ENCODE data around the gene PPP6R2.
A peak's percentile ranks its signal among the peaks of the same experiment; 100 is the strongest.
"Not testable (repeated sequence)": the region's sequence is repeated elsewhere in the genome, so short reads cannot be mapped to it uniquely, and the experiment has no call there.

The PPP6R2 gene

GRCh38 chr22:50343541-50343935 lies 411 bp downstream of the PPP6R2 start:
- DNase-seq (ENCODE audit: low read depth in 2 of 2): peak in 1 of 2 donors; percentile 25

- no peak for DNase-seq (ENCODE audit: low read depth in 2 of 2)
Observed at GRCh38 chr22:50346470-50346869, 3.3 kb downstream of the PPP6R2 start.

GRCh38 chr22:50347157-50347556 lies 4.0 kb downstream of the PPP6R2 start:
- DNase-seq (ENCODE audit: low read depth in 2 of 2): no peak

GRCh38 chr22:50348058-50348457 lies 4.9 kb downstream of the PPP6R2 start:
- no peak for DNase-seq (ENCODE audit: low read depth in 2 of 2)

- DNase-seq (ENCODE audit: low read depth in 2 of 2): no peak
Observed at GRCh38 chr22:50356186-50356585, 13.1 kb downstream of the PPP6R2 start.

GRCh38 chr22:50357222-50357621 lies 14.1 kb downstream of the PPP6R2 start:
- no peak for DNase-seq (ENCODE audit: low read depth in 2 of 2)

GRCh38 chr22:50357756-50358155 lies 14.6 kb downstream of the PPP6R2 start:
- no peak for DNase-seq (ENCODE audit: low read depth in 2 of 2)

- DNase-seq (ENCODE audit: low read depth in 2 of 2): no peak
Observed at GRCh38 chr22:50360578-50360977, 17.5 kb downstream of the PPP6R2 start.

GRCh38 chr22:50361222-50361621 lies 18.1 kb downstream of the PPP6R2 start:
- no peak for DNase-seq (ENCODE audit: low read depth in 2 of 2)

- no peak for DNase-seq (ENCODE audit: low read depth in 2 of 2)
Observed at GRCh38 chr22:50361688-50362087, 18.6 kb downstream of the PPP6R2 start.

- no peak for DNase-seq (ENCODE audit: low read depth in 2 of 2)
Observed at GRCh38 chr22:50363166-50363802, 20.2 kb downstream of the PPP6R2 start.

- DNase-seq (ENCODE audit: low read depth in 2 of 2): not testable (repeated sequence)
Observed at GRCh38 chr22:50363803-50364194, 20.7 kb downstream of the PPP6R2 start.

GRCh38 chr22:50367778-50368500 lies 24.8 kb downstream of the PPP6R2 start:
- no peak for DNase-seq (ENCODE audit: low read depth in 2 of 2)

GRCh38 chr22:50371101-50371648 lies 28.0 kb downstream of the PPP6R2 start:
- DNase-seq (ENCODE audit: low read depth in 2 of 2): no peak

- DNase-seq (ENCODE audit: low read depth in 2 of 2): no peak
Observed at GRCh38 chr22:50376085-50376651, 33.0 kb downstream of the PPP6R2 start.

- DNase-seq (ENCODE audit: low read depth in 2 of 2): not testable (repeated sequence)
Observed at GRCh38 chr22:50381021-50381555, 38.0 kb downstream of the PPP6R2 start.

GRCh38 chr22:50396751-50397370 lies 53.7 kb downstream of the PPP6R2 start:
- no peak for DNase-seq (ENCODE audit: low read depth in 2 of 2)

- DNase-seq (ENCODE audit: low read depth in 2 of 2): not testable (repeated sequence)
Observed at GRCh38 chr22:50397371-50398060, 54.4 kb downstream of the PPP6R2 start.

GRCh38 chr22:50398831-50399648 lies 55.9 kb downstream of the PPP6R2 start:
- DNase-seq (ENCODE audit: low read depth in 2 of 2): no peak

GRCh38 chr22:50399751-50400331 lies 56.7 kb downstream of the PPP6R2 start:
- DNase-seq (ENCODE audit: low read depth in 2 of 2): no peak
